Hepatic stellate cell (primary cell): ENCODE results near the gene KIAA1217.

ENCODE experiments used
- DNase-seq: peaks from one replicate; pipeline ENCODE4 v3.0.0; 2011; ENCODE audit warnings: low spot score

KIAA1217 gene

DNA sequence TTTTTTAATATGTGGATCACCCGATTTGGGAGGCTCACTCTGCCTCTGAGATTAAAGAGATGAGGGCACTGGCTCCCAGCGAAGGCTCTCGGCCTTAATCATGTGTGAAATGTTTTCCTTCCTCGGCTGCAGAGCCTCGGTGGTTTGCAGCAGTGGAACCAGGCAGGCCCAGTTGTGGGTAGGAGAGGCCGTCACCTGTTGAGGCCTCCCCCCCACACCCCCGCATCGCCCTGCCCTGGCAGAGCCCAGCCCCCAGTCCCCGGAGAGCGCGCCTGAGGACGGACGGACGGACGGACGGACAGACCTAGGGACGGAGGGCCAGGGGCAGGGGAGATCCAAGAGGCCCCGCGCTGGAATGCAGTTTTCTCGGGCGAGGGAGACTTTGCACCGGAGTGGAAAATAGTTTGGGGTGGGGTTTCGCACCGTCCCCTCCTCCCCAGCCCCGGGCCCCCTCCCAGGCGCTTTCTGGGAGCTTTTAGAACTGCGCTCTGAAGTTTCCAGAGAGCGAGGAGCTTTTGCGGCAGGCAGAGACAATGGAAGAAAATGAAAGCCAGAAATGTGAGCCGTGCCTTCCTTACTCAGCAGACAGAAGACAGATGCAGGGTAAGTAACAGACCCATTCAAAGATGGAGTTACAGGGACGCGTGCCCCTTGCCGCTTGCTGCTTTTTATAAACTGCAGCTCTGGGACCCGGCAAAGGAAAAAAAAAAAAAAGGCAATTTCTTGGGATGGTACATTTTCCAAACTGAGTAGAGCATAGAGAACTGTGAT lies at the start of gene KIAA1217:
TSS of gene KIAA1217 (plus strand) at position 478 of the 771 bp plus-strand sequence. CDS start at position 534, 56 bp downstream.
- peak; percentile 33 for DNase-seq

GRCh38 chr10:24162206-24162985 lies 46.5 kb upstream of the KIAA1217 start:
- no peak for DNase-seq

DNA sequence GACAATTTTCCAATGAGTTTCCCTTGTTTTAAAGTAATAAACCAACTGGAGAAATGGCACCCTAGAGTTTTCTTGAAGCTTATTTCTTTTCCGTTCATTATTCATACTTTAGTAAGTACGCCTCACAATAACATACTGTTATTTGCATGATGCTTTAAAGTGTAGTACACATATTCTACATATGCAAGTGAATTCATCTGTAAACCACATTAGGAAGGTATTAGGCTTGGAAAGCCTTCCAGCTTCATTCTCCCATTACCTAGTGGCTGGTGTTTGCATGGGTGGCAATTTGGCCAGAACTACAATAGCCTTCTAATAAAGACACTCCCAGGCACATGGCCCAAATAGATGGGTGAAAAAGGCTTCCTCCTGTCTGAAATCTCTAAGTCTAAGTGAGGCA lies 45.5 kb upstream of the KIAA1217 start:
- no peak for DNase-seq

- DNase-seq: no peak
These were observed 40.4 kb upstream of the KIAA1217 start for GRCh38 chr10:24168258-24169170.

DNA sequence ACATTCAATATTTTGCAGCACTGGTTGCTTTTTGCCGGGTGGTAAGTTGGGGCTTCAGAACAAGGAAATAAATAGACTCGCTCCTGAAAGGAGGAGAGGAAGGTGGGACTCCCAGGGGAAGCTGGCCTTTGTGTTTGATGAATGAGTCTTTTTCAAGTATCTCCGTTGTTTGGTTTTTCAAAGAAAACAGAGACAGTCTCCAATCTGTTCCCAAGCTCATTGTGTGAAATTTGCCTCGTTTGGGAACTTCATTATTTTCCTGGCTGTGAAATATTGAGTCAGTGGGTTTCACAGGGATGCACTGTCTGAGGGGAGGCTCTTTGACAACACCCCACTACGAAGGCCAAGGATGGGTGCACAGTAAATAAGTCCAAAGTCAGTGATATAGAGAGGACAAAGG lies 38.7 kb upstream of the KIAA1217 start:
- DNase-seq: no peak

DNA sequence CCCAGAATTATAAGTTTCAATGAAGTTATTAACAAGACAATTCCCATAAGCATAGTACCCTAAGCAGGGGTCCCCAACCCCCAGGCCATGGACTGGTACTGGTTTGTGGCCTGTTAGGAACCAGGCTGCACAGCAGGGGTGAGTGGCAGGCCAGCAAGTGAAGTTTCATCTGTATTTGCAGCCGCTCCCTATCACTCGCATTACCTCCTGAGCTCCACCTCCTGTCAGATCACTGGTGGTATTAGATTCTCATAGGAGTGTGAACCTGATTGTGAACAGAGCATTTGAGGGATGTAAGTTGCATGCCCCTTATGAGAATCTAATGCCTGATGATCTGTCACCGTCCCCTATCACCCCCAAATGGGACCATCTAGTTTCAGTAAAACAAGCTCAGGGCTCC lies 36.0 kb upstream of the KIAA1217 start:
- DNase-seq: no peak

DNA sequence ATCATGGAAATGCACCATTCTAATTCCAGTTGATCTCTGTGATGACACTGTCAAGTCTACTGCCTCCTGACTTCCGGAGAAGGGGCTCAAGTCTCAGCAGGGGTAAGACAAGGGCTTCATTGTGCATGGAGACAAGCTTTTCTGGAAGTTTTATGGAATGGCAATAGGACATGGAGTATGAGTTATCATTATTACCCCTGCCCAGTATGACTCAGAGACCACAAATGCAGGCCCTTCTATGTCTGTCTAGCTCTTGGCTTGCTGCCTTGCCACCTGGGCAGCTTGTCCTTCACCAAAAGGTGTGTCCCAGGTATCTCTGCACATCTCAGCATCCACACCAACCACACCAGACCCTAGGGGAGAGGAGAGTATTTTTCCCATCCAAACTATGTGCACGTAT lies 34.9 kb upstream of the KIAA1217 start:
- no peak for DNase-seq

DNA sequence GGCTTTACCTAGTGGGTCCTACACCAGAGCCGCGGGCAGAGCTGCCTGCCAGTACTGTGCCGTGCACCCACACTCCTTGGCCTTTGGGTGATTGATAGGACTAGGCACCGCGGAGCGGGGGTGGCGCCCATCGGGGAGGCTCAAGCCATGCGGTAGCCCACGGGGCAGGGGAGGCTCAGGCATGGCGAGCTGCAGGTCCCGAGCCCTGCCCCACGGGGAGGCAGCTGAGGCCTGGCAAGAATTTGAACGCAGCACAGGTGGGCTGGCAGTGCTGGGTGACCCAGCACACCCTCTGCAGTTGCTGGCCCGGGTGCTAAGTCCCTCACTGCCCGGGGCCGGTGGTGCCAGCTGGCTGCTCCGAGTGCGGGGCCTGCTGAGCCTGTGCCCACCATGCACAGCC lies 32.3 kb upstream of the KIAA1217 start:
- DNase-seq: no peak

DNA sequence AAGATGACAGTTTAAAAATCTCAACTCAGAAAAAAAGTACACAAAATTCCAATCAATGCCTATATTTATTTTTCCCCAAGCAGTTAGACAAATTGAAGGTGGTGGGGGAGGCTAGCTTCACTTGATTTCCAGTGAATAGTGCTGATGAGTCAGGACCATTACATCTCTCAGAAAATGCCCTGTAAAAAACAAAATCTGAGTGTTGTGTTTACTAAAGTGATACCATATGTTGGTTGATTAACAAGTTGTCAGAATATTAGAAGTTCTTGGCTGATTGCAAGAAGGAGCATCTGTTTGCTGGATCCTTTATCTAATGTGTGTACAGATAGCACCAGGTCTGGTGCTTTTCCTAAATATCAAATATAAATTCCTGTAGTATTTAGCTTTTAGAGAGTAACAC lies 31.3 kb upstream of the KIAA1217 start:
- no peak for DNase-seq

DNA sequence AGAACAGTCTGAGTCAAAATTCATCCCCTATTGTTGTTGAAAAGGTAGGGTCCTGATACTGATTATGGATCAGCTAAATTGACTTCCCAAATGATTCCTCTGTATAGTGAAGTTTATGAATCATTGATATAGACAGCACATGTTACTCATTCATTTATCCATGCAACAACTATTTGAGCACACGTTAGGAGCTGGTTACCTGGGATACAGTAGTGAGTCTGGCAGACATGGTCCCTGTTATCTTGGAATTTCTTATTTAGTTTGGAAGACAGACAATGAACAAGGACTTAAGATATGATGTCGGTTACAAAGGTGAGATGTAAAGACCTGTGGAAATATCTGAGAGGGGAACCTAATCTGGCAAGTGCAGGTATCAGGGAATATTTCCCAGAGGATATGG lies 28.0 kb upstream of the KIAA1217 start:
- DNase-seq: no peak

- no peak for DNase-seq
These were observed 24.5 kb upstream of the KIAA1217 start for GRCh38 chr10:24184455-24184854.

DNA sequence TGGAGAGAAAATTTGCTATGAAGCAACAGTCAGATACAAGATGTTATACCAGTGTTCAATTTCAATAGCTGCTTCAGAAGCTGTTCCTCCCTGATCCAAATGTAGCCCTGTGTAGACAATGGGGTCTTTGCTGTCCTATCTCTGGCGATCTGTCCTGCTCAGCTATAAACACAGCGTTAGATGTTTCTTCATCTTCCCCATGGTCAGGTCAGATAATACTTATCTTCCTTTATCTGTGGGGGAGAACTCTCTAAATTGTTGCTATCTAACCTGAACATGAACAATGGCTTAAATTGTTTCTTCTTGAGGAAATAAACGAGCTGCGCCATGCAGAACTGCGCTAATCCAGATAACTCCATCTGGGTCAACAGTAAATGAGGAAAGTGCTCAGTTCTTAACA lies 15.6 kb upstream of the KIAA1217 start:
- DNase-seq: no peak

DNA sequence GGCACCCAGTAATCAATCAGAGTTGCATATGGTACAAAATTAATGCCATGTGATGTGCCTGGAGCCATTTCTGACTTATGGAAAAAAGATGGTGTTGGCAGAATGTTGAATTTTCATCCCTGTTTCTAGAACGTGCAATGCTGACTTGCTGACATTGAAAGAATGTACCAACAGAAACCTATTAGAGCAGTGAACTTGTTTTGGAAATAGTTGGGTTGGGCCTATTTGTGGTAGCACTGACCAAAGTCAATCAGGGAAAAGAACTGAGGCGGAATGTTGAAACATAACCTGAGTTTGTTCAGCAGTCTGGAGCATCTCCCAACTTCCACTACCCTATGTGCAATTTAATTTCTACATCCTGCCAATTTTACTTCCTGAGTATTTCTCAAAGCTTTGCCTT lies 11.7 kb upstream of the KIAA1217 start:
- no peak for DNase-seq

GRCh38 chr10:24201503-24202180 lies 7.3 kb upstream of the KIAA1217 start:
- no peak for DNase-seq

DNA sequence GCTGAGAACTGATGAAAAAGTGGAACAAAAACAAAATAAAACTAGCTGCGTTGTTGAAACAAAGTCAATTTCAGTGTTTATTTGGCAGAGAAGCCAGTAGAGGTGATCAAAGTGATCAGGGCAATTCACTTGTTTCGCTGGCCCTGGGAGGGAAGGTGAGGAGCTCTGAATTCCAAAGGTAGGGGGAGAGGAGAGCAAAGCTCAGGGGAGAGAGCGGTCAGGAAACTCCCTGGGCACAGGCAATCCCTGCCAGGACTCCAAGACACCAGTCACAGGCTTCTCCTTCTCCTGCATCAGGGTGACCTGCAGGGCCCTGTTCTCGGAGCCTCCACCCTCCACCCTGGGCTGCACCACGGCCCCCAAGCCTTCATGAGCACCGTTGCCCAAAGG lies 6.8 kb upstream of the KIAA1217 start:
- DNase-seq: no peak

- no peak for DNase-seq
These were observed 3.1 kb upstream of the KIAA1217 start for GRCh38 chr10:24205821-24206220.

- no peak for DNase-seq
These were observed 2.6 kb upstream of the KIAA1217 start for GRCh38 chr10:24206334-24206733.

DNA sequence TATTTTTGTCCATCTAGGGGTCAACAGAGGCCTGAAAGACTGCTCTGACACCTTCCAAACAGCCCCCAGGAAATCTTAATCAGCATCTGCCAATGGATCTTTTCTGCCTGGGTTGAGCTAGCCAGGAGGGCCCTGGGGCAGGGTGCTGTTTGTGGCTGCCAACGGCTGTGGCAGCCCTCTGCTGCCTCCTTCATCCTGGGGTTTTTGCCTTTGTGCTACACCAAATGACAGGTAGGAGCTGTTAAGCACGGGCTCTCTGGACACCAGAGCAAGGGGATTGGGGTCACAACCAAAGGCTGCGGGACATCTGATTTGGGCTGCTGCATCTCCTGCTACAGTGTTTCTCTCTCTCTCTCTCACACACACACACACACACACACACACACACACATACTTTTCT lies 2.0 kb upstream of the KIAA1217 start:
- DNase-seq: no peak

- DNase-seq: no peak
These were observed 1.6 kb upstream of the KIAA1217 start for GRCh38 chr10:24207341-24207740.

- DNase-seq: no peak
These were observed 942 bp upstream of the KIAA1217 start for GRCh38 chr10:24207781-24208611.

GRCh38 chr10:24209432-24209771 lies 464 bp downstream of the KIAA1217 start:
- peak; percentile 35 for DNase-seq
